HS-27A (cell line): Measurements from ENCODE around the gene HLA-DQB2.
"Not testable (repeated sequence)": the region's sequence is repeated elsewhere in the genome, so short reads cannot be mapped to it uniquely, and the experiment has no call there.

Source experiments
- DNase-seq: peaks from one replicate; pipeline ENCODE4 v3.0.0-alpha.2; 2012; ENCODE audit warnings: low read depth, missing footprints

HLA-DQB2 gene

DNA sequence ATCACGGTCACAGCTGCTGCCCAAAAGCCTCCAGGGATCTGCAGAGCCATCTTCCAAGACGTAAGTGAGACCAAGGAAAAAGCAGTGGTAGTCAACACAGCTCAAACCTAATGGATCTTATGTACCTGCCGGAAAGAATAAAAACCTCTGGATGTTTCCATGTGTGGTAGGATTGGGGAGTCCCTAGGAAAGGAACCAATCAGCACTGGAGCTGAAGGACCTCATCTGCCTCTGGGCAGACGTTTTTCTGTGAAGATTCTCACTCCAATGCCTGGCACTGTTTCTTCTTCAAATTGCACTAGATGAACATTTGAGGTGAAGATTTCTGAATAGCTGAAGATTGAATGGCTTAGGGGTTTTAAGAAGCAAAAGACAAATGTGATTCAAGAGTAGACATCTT, at the start of gene HLA-DQB2:
Gene HLA-DQB2 (minus strand): TSS at position 112 of the 400 bp plus-strand sequence. CDS start 62 bp downstream, at position 50.
- DNase-seq, result no peak

DNA sequence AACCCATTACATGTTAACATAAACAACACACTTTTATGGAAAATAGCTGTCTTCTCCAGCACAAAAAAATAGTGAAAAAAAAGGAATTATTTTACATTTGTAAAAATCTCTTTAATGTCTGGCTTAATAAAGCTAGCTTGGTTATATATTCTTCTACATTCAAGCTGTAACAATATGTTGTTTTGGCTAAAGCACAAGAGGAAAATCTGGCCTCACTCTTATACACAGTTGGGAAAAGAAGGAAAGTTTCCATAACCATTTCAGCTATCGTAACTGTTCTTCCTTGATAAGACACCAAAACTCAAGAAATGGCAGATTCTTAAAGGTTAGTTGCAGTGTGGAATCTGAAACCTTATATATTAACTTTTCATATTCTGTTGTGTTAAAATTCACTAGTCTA, 45.8 kb upstream of the HLA-DQB2 start:
- no peak for DNase-seq

DNA sequence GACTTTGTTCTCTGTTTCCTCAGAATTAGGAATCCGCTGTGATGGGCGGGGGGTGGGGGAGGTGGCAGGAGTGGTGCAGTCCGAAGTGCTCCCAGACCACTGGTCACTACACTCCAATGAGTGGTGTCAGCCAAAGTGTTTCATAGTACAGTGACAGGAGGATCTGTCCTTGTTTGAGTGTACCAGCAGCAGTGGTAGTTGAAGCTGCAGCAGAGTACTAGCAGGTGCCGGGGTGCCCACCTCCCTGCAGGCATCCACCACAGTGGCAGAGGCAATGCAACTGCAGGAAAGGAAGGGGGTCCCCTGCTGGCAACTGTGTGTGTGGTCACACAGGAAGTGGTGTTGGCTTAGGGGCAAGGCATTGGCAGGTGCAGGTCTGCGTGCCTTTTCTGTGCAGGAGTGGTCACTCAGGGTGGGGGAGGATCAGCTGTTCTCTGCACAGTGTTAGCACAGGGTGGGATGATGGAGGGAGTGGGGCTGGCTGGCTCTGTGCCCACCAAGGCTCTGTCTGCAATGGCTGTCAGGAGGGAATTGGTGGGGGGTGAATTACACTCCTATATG, 43.8 kb upstream of the HLA-DQB2 start:
- DNase-seq, result no peak

DNA sequence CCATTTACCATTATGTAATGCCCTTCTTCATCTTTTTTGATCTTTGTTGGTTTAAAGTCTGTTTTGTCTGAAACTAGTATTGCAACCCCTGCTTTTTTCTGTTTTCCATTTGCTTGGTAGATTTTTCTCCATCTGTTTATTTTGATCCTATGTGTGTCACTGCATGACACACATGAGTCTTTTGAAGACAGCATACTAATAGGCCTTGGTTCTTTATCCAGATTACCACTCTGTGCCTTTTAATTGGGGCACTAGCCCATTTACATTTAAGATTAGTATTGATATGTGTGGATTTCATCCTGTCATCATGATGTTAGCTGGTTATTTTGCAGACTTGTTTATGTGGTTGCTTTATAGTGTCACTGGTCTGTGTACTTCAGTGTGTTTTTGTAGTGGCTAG, 42.1 kb upstream of the HLA-DQB2 start:
- not testable (repeated sequence) for DNase-seq

DNA sequence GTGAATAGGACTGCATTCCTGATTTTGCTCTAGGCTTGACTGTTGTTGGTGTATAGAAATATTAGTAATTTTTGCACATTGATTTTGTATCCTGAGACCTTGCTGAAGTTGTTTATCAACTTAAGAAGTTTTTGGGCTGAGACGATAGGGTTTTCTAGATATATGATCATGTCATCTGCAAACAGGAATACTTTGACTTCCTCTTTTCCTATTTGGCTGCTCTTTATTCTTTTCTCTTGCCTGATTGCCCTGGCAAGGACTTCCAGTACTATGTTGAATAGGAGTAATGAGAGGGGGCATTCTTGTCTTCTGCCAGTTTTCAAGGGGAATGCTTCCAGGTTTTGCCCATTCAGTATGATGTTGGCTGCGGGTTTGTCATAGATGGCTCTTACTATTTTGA, 40.1 kb upstream of the HLA-DQB2 start:
- no peak for DNase-seq

DNA sequence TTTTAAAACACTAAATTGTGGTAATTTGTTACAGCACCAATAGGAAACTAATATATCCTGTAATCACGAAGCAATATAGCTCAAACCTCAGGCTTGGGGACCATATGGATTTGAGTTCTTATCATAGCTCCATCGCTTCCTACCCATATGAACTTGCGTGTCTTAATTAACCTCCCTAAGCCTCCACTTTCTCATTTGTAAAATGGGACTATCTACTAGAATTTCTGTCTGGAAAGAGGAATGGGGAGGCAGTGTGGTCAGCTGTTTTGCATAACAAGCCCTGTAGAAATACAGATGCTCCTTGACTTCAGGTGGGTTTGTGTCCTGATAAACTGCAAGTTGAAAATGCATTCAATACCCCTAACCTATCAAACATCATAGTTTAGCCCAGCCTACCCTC, 36.4 kb upstream of the HLA-DQB2 start:
- DNase-seq, result no peak

DNA sequence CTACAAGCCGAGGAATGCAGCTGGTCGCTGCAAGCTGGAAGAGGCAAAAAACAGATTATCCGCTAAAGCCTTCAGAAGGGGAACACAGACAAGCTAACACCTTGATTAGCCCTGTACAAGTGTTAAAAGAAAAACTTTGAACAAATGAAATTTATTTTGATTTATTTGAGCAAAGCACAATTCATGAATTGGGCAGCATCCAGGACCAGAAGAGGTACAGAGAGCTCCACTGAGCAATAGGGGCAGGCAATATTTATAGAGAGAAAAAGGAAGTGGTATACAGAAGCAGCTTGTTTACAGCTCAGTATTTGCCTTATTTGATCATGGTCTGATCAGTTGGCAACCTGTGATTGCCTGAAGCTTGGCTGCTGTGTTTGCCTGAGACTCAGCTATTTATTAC, 35.8 kb upstream of the HLA-DQB2 start:
- DNase-seq, result no peak

DNA sequence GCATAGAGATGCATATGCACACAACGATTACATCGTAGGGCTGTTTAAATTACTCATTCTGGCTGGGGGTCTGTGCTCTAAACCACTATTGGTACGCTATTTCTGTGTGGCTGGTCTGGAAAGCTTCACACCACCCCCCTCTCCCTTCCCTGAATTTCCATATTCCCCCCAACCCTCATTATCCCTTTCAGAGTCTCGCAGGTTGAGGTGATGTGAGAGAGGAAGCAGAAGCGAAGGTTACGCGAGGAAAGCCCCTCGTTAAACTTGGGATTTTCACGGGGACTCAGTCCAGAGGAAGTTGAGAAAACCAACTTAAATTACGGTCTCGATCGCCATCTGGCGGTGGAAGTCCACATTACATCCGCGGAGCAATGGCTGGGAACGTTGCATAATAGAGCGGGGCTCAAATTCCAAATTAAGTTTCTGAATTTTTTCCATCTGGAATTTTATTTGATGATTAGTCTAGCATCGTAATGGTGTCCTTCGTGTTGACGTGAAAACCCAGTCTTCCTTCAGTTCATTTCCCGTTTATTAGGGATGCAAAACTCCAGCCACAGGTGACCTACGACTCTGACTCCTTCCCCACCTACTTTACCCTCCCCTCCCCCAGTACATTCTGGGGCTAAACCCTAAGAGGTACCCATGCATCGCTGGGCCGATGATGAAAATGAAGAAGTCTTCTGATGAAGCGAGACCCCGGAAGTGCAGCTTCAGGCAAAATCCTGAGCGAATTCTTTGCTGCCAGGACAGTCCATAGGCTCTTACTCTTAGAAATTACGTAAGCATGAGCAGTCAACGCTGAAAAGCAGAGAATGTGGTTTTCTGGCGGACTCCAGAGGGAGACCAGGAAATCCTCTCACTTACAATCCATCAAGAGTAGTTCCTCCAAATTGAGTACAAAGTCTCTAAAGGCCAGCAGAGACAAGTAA, 33.8 kb upstream of the HLA-DQB2 start:
- DNase-seq, result no peak

DNA sequence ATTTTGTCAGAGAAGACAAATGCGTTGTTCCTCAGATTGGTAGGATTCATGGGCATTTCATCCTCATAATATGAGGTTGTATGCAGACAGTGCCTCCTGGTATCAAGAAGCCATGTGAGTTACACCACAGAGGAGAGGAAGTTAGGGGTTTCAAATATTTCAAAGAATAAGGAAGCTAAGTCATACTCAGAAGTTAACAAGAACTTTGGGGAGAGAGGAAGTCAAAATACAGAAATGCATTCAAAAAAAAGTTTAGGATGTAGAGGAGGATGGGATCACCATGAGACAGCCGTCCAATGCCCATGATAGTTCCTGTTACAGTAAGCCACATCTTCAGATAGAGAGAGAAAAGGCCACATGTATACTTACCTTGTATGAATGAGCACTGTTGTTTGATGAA, 31.2 kb upstream of the HLA-DQB2 start:
- DNase-seq, result no peak

DNA sequence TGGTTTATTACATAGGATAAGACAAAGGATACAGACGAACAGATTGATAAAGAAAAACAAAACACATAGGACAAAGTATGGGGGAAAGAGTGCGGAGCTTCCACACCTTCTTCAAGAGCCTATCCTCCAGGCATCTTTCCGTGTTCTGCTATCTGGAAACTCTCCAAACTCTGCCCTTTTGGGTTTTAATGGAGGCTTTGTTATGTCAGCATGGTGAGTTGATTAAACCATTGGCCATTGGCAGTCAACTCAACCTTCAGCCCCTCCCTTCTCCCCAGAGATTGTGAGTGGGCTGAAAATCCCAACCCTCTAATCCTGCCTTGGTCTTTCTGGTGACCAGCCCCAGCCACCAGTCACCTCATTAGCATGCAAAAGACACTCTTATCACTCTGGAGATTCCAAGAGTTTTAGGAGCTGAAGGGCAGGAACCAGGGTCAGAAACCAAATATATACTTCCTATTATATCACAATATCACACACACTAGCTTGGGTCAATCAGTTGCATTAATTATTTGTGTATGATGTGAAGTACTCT, 29.6 kb upstream of the HLA-DQB2 start:
- no peak for DNase-seq

DNA sequence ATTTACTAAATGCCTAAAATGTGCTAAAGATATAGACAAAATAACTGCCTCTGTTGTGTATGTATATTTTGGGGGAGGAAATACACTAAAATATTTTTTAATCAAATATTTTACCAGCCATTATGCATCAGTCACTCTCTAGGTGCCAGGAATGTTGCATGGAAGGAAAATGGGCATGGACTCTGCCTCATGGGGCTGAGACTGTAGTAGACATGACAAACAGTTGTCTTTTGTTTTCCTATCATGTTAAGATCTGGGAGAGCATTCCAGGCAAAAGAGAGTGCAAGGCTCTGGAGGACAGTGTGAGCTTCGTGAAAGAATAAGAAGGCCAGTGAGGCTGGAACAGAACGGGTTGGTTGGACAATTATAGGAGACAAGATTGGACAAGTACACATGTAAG, 27.0 kb upstream of the HLA-DQB2 start:
- DNase-seq, result no peak

DNA sequence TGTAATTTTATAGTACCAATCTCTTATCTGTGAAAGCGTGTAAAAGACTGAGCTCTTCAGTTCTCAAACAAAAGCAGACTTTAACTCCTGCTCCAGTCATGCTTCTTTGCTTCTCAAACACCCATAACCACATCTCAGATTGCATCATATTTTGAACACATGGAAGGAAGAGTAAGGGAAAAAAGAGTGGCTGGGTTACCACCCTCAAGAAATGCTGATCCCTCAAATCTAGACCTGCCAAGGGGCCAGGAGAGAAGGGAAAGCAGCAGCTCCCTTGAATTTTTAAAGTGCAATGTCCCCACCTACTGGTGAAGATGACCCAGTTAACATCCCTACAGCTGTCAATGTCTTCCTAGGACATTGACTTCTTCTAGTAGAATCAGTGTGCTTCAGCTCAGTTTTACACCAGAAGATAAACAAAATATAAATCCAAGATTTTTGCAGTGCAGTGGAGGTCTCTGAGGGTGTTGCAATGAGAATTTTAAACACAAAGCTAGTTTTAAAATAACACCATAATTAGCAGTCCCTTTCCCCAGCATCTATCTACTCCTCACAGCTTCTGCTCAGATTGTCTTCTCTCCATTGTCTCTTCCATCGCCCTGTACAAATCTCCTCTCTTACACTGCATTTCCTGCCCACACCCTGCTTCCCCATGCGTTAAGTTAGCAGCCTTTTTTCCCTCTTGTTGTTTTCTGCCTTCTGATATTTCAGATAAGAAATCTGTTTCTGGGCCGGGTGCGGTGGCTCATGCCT, 22.6 kb upstream of the HLA-DQB2 start:
- no peak for DNase-seq

DNA sequence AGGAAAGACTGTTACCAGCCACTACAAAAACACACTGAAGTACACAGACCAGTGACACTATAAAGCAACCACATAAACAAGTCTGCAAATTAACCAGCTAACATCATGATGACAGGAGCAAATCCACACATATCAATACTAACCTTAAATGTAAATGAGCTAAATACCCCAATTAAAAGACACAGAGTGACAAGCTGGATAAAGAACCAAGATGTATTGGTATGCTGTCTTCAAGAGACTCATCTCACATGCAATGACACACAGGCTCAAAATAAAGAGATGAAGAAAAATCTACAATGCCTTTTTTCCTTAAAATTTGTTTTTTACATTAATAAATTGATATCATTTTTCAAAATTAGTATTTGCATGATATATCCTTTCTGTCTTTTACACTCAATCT, 19.6 kb upstream of the HLA-DQB2 start:
- not testable (repeated sequence) for DNase-seq

DNA sequence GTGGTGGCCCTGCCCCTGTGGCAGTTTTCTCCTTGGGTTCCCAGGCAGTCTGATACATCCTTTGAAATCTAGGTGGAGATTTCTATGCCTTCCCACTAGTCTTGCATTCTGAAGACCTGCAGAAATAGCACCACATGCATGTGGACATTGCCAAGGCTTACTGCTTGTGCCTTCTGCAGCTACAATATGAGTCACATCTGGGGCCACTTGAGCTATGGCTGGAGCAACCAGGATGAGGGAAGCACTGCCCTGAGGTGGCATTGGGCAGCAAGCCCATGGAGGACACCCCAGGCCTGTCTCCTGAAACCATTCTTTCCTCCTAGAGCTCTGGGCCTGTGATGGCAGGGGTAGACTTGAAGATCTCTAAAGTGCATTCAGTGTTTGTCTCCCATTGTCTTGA, 15.7 kb upstream of the HLA-DQB2 start:
- no peak for DNase-seq

DNA sequence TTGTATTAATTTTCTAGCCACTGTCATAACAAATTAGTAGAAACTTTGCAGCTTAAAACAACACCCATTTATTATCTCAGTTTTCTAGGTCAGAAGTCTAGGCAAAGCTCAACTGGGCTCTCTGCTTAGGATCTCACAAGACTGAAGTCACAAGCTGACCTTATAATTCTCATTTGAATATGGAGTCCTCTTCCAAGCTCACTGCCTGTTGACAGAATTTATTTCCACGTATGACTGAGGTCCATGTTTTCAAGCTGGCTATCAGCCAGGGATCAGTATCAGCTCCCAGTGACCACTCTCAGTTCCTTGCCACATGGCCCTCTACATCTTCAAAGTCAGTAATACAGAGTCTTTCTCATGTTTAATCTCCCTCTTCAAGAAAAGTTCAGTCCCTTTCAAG, 11.7 kb upstream of the HLA-DQB2 start:
- no peak for DNase-seq

DNA sequence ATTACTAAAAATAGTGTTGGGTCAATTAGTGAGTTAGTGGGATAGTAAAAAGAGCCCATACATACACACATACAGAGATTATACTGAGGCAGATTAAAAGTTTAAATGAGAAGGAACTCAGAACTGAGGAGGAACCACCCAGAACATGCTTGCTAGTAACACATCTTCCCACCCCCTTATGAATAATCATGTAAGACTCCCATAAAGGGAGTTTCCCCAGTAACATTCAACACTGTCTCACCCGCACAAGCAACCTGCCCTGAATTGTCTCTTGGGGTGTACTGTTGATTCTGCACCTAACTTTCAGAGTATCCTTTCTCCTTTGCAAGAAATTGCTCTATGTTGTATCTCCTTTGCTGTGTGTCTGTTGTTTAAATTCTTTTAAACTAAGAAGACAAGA, 11.1 kb upstream of the HLA-DQB2 start:
- DNase-seq, result no peak

DNA sequence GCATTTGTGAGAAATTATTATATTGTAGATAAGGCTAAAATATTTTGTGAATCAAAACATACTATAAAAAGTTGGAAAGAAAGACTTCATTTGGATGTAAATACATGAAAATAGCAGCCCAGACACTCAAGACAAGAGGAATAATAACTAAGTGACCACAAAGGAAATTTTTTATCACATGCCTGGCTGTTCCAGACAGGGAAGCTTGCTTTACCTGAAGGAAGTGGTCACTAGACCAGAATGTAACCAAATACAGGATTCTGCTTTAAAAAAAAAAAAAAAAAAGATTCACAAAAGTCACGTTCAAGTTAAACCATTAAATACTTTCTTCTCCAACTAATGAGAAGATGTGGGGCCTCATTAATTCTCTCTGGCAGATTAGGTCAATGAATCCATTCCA, 9.3 kb upstream of the HLA-DQB2 start:
- no peak for DNase-seq

DNA sequence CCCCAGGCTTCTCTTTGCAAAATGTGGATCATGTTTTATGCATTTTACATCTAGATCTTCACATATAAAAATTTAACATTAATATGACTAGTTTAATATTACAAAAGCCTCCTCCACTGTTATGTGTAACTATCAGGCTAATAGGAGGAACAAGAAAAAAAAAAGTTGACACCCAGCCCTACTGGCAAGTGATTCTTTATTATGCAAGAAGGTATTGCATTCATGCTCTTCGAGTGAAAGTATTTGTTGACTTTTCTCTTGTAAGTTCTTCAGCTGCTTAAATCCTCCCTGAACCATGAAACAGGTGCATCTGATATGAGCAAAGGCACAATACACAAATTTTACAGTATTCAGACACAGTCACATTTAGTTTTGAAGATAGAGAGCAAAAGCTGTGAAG, 716 bp upstream of the HLA-DQB2 start:
- no peak for DNase-seq

DNA sequence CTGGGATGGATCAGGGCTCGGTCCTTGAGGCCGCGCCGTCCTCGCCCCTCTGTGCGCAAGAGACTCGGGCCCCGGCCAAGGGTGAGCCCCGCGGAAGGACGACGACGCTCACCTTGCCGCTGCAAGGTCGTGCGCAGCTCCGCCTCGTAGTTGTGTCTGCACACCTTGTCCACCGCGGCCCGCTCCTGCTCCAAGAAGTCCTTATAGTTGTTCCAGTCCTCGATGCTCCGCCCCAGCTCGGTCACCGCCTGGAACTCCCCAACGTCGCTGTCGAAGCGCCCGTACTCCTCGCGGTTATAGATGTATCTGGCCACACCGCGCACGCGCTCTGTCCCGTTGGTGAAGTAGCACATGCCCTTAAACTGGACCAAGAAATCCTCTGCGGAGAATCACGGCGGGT, 1.8 kb downstream of the HLA-DQB2 start:
- no peak for DNase-seq

DNA sequence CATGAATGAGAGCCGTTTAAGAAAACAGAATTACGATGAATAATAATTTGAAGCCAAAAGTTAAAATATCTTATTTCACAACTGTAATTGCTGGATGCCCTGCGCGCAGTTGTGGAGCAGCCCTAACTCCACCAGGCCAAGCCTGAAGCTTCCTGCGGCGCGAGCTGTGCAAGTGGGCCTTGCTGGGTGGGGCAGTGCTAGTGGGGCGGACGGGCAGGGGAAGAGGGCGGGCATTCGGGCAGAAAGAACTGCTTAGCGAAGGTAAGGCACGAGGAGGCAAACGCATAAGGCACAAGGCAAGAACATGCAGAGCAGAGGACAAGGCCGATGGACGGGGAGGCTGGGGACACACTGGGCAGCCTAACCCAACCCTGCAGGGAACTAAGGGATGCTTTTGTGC, 2.3 kb downstream of the HLA-DQB2 start:
- DNase-seq, result no peak

DNA sequence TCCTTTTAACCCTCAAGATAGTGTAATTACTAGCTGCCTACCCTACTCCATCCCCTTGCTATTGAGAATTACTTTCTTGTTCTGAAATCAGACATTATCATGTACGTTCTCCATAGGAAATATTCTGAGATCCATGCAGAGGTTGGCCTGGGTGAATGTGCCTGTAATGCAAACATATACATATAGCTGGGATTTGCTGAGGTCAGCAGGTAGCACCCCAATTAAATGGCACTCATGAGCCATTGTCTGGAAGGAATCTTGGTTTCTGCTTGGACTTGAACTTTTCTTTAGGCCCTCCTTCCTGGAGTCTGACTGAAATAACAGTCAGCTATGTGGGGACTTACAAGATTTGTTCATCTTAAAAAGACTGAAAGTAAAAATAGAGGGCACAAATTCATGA, 3.7 kb downstream of the HLA-DQB2 start:
- DNase-seq, result no peak

DNA sequence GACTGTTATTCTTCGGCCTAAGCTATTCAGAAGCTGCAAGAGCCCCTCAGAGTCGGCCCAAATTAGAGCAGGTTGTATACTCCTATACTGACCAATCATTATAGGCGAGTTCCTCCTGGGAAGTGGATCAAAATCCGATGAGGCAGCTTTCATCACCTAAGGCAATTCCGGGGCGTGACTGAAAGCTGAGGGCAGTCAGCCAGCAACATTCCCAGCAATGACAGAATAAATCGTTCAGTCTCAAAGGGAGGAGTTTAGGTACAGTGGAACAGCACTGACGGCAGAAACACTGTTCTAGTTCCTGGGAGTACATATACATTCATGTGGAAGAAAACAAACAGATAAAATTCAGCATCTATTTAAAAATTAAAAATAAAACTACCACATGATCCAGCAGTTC, 10.8 kb downstream of the HLA-DQB2 start:
- DNase-seq, result no peak

DNA sequence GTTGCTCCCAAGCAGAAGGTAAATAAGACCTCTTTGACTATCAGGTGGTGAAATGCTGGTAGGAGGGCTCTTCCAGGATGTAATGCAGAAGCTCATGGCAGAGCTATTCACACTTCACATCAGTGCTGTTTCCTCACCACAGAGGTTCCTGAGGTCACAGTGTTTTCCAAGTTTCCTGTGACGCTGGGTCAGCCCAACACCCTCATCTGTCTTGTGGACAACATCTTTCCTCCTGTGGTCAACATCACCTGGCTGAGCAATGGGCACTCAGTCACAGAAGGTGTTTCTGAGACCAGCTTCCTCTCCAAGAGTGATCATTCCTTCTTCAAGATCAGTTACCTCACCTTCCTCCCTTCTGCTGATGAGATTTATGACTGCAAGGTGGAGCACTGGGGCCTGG, 17.7 kb downstream of the HLA-DQB2 start:
- DNase-seq, result not testable (repeated sequence)
